ENCODE measurements around the gene ZNF8. TPM values are rescaled to one million over a fixed set of nuclear protein-coding genes. Genes with fewer than 3 reads are reported as not detected.
A peak's percentile ranks its signal among the peaks of the same experiment; 100 is the strongest.

ZNF8 gene
- total RNA-seq, 3 donors from 2014 or later: 4.2 to 10.8 (median 9.2) TPM

GRCh38 chr19:58265100-58265499 is 13.7 kb upstream of the ZNF8 start:
- Histone ChIP-seq H3K4me1 (no peaks in the 10 kb centered on the region), H3K9me3 (peaks cover 100% of the 10 kb centered on the region in 2 donors), H3K4me3 (no peak overlapping the region), H3K27me3 (no peaks in the 10 kb centered on the region), H3K27ac (no peak overlapping the region), H3K36me3 (peaks cover 22% of the 10 kb centered on the region)
- DNase-seq (ENCODE audit: low spot score in 2 of 2): no peak
- no peak for TF ChIP-seq CTCF (IDR thresholded peaks at IDR 0.05)
- TF ChIP-seq POLR2A (IDR thresholded peaks at IDR 0.05): no peak
- TF ChIP-seq POLR2AphosphoS5 (IDR thresholded peaks at IDR 0.05): no peak
- intact Hi-C loops (cut with DNase I; ENCODE audit: low total_unique reads): no loop called here

DNA sequence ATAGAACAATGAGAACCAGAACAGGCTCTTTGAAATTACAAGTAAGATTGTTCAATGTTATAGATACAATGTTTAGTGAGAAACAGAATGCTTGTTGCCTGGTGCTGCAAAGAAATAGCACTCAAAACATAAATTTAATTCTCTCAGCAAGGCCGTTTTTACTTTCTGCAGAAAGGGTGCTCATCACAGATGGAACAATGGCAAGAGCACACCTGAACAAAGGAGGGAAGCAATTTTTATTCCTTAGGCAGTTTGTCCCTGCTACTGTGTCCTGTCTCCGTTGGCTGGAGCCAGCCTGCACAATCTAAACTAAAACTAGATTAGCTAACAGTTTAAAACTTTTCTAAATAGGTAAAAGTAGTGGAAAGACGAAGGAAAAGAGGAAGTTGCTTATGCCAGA is 10.4 kb upstream of the ZNF8 start:
- H3K27ac ChIP-seq: no peak overlapping the region
- TF ChIP-seq CTCF (IDR thresholded peaks at IDR 0.05) (no peak), POLR2AphosphoS5 (IDR thresholded peaks at IDR 0.05) (no peak), POLR2A (IDR thresholded peaks at IDR 0.05) (no peak)
- intact Hi-C loops (cut with DNase I; ENCODE audit: low total_unique reads): no loop called here
- no peaks in the 10 kb centered on the region for H3K36me3 ChIP-seq
- no peaks in the 10 kb centered on the region for H3K27me3 ChIP-seq
- H3K4me1 ChIP-seq: no peaks in the 10 kb centered on the region
- peaks cover 99 to 100% of the 10 kb centered on the region in 2 donors for H3K9me3 ChIP-seq
- no peak for DNase-seq (ENCODE audit: low spot score in 2 of 2)
- no peak overlapping the region for H3K4me3 ChIP-seq

GRCh38 chr19:58274771-58275201 is 4.0 kb upstream of the ZNF8 start:
- peaks cover 67 to 73% of the 10 kb centered on the region in 2 donors for H3K9me3 ChIP-seq
- no peaks in the 10 kb centered on the region for H3K4me1 ChIP-seq
- no peak for DNase-seq (ENCODE audit: low spot score in 2 of 2)
- no peaks in the 10 kb centered on the region for H3K36me3 ChIP-seq
- no peak overlapping the region for H3K27ac ChIP-seq
- TF ChIP-seq POLR2AphosphoS5 (IDR thresholded peaks at IDR 0.05) (no peak), CTCF (IDR thresholded peaks at IDR 0.05) (no peak), POLR2A (IDR thresholded peaks at IDR 0.05) (no peak)
- H3K4me3 ChIP-seq: no peak overlapping the region
- intact Hi-C loops (cut with DNase I; ENCODE audit: low total_unique reads): no loop called here
- H3K27me3 ChIP-seq: no peaks in the 10 kb centered on the region

DNA sequence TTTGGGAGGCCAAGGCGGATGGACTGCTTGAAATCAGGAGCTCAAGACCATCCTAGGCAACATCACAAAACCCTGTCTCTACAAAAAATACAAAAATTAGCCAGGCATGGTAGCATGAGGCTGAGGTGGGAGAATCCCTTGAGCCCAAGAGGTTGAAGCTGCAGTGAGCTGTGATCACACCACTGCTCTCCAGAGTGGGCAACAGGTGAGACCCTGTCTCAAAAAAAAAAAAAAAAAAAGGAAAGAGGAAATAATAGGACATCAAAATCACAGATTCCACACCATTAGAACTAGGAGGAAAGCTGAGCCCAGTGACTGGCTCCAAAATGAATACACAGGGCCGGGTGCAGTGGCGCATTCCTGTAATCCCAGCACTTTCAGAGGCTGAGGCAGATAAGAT is 3.2 kb upstream of the ZNF8 start:
- H3K4me3 ChIP-seq: no peak overlapping the region
- H3K27me3 ChIP-seq: no peaks in the 10 kb centered on the region
- no peak for DNase-seq (ENCODE audit: low spot score in 2 of 2)
- no peaks in the 10 kb centered on the region for H3K4me1 ChIP-seq
- no peak overlapping the region for H3K27ac ChIP-seq
- H3K36me3 ChIP-seq: no peaks in the 10 kb centered on the region
- H3K9me3 ChIP-seq: peaks cover 59 to 65% of the 10 kb centered on the region in 2 donors
- intact Hi-C loops (cut with DNase I; ENCODE audit: low total_unique reads): no loop called here
- TF ChIP-seq POLR2A (IDR thresholded peaks at IDR 0.05) (no peak), POLR2AphosphoS5 (IDR thresholded peaks at IDR 0.05) (no peak), CTCF (IDR thresholded peaks at IDR 0.05) (no peak)

DNA sequence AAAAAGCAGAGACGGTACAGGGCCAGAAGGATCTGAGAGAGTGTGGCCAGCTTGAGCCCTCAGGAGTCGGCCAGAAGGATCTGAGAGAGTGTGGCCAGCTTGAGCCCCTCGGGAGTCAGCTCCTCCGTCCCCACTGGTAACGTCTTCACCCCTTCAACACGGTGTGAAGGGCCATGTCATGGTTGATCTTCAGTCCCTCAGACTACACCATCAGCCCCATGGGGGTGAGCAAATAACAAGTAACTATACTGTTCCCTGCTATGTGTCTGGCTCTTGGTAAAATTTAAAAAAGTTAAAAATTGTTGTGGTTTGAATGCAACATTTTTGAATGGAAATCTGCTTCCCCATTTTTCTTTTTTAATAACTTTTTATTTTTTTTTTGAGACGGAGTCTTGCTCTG is 1.6 kb upstream of the ZNF8 start:
- no peak for DNase-seq (ENCODE audit: low spot score in 2 of 2)
- H3K4me3 ChIP-seq: peak overlapping the region in 1 of 3 donors; percentile 94
- no peaks in the 10 kb centered on the region for H3K4me1 ChIP-seq
- no peak for TF ChIP-seq CTCF (IDR thresholded peaks at IDR 0.05)
- TF ChIP-seq POLR2A (IDR thresholded peaks at IDR 0.05): no peak
- TF ChIP-seq POLR2AphosphoS5 (IDR thresholded peaks at IDR 0.05): no peak
- intact Hi-C loops (cut with DNase I; ENCODE audit: low total_unique reads): no loop called here
- peaks cover 43 to 58% of the 10 kb centered on the region in 2 donors for H3K9me3 ChIP-seq
- H3K27ac ChIP-seq: no peak overlapping the region
- H3K36me3 ChIP-seq: no peaks in the 10 kb centered on the region
- no peaks in the 10 kb centered on the region for H3K27me3 ChIP-seq
